H9 (cell line): ENCODE measurements around the gene ATAD1. TPM values are rescaled to one million over a fixed set of nuclear protein-coding genes. Genes with fewer than 3 reads are reported as not detected.
A peak's percentile ranks its signal among the peaks of the same experiment; 100 is the strongest.

Experiments
- DNase-seq: peaks from one replicate; pipeline ENCODE4 v3.0.0-alpha.2; 2017
- H2AFZ ChIP-seq: one replicate; pipeline ENCODE4 v1.6.1; 2013; ENCODE audit warnings: mild to moderate bottlenecking, low read length, control low read depth, moderate library complexity
- H2AK5ac ChIP-seq: 2 replicates; pipeline ENCODE4 v1.6.1; 2013; ENCODE audit warnings: low read length, control low read depth, mixed read lengths; ENCODE audit not compliant: insufficient read length
- H2BK120ac ChIP-seq: one replicate; pipeline ENCODE4 v1.6.1; 2013; ENCODE audit warnings: low read depth, mild to moderate bottlenecking, low read length, control low read depth, inconsistent platforms; ENCODE audit not compliant: poor library complexity, severe bottlenecking
- H2BK12ac ChIP-seq: 2 replicates; pipeline ENCODE4 v1.6.1; 2013; ENCODE audit warnings: low read length, control low read depth, mixed read lengths, low read depth; ENCODE audit not compliant: insufficient read length
- H2BK15ac ChIP-seq: 2 replicates; pipeline ENCODE4 v1.6.1; 2013; ENCODE audit warnings: low read depth, low read length, control low read depth
- H2BK20ac ChIP-seq: one replicate; pipeline ENCODE4 v1.6.1; 2013; ENCODE audit warnings: low read depth, mild to moderate bottlenecking, low read length, control low read depth, inconsistent platforms; ENCODE audit not compliant: poor library complexity, severe bottlenecking
- H2BK5ac ChIP-seq: 2 replicates; pipeline ENCODE4 v1.6.1; 2013; ENCODE audit warnings: low read length, control low read depth, mixed read lengths; ENCODE audit not compliant: insufficient read length
- H3K14ac ChIP-seq: 2 replicates; pipeline ENCODE4 v1.6.1; 2013; ENCODE audit warnings: low read length, control low read depth; ENCODE audit not compliant: insufficient read depth
- H3K18ac ChIP-seq: 2 replicates; pipeline ENCODE4 v1.6.1; 2013; ENCODE audit warnings: low read depth, mild to moderate bottlenecking, mixed read lengths, low read length, control low read depth; ENCODE audit not compliant: insufficient read length
- H3K23ac ChIP-seq: 2 replicates; pipeline ENCODE4 v1.6.1; 2013; ENCODE audit warnings: low read length, control low read depth, mixed read lengths, low read depth; ENCODE audit not compliant: insufficient read length
- H3K23me2 ChIP-seq: 2 replicates; pipeline ENCODE4 v1.6.1; 2013; ENCODE audit warnings: low read depth, mild to moderate bottlenecking, mixed read lengths, low read length, control low read depth; ENCODE audit not compliant: insufficient read length, poor library complexity, severe bottlenecking
- H3K27ac ChIP-seq: 2 replicates; pipeline ENCODE4 v1.5.1; 2013; ENCODE audit warnings: low read length, control low read depth, mixed read lengths, low read depth; ENCODE audit not compliant: insufficient read length
- H3K27me3 ChIP-seq: 2 replicates; pipeline ENCODE4 v1.6.1; 2013; ENCODE audit warnings: low read length, control low read depth, inconsistent platforms; ENCODE audit not compliant: insufficient read depth
- H3K4ac ChIP-seq: 2 replicates; pipeline ENCODE4 v1.6.1; 2013; ENCODE audit warnings: low read depth, mild to moderate bottlenecking, control low read depth, inconsistent platforms, low read length, moderate library complexity
- H3K4me1 ChIP-seq: 2 replicates; pipeline ENCODE4 v1.6.1; 2013; ENCODE audit warnings: low read length, control low read depth, inconsistent platforms; ENCODE audit not compliant: insufficient read depth
- H3K4me2 ChIP-seq: 2 replicates; pipeline ENCODE4 v1.6.1; 2013; ENCODE audit warnings: low read length, control low read depth, mixed read lengths; ENCODE audit not compliant: insufficient read length, insufficient read depth
- H3K56ac ChIP-seq: 2 replicates; pipeline ENCODE4 v1.6.1; 2013; ENCODE audit warnings: low read depth, mild to moderate bottlenecking, mixed read lengths, low read length, control low read depth; ENCODE audit not compliant: insufficient read length
- H3K79me1 ChIP-seq: 2 replicates; pipeline ENCODE4 v1.6.1; 2013; ENCODE audit warnings: low read depth, mild to moderate bottlenecking, moderate library complexity, low read length, control low read depth, inconsistent platforms; ENCODE audit not compliant: insufficient read depth, poor library complexity, severe bottlenecking
- H3K79me2 ChIP-seq: 2 replicates; pipeline ENCODE4 v1.6.1; 2013; ENCODE audit warnings: low read length, control low read depth, inconsistent platforms; ENCODE audit not compliant: insufficient read depth
- H3K9ac ChIP-seq: 2 replicates; pipeline ENCODE4 v1.6.1; 2013; ENCODE audit warnings: low read length, control low read depth, mixed read lengths; ENCODE audit not compliant: insufficient read length; ENCODE audit errors: extremely low read depth
- H3K9me3 ChIP-seq: one replicate; pipeline ENCODE4 v1.6.1; 2013; ENCODE audit warnings: low read depth, low read length, inconsistent platforms; ENCODE audit not compliant: control insufficient read depth
- H3T11ph ChIP-seq: one replicate; pipeline ENCODE4 v1.6.1; 2013; ENCODE audit warnings: mild to moderate bottlenecking, low read length, control low read depth, inconsistent platforms
- H4K20me1 ChIP-seq: one replicate; pipeline ENCODE4 v1.6.1; 2013; ENCODE audit not compliant: control insufficient read depth, insufficient read length, insufficient read depth
- H4K5ac ChIP-seq: 2 replicates; pipeline ENCODE4 v1.6.1; 2013; ENCODE audit warnings: low read depth, mild to moderate bottlenecking, mixed read lengths, low read length, control low read depth; ENCODE audit not compliant: insufficient read length
- H4K8ac ChIP-seq: replicated peaks from 2 replicates; pipeline ENCODE4 v1.6.1; 2013; ENCODE audit warnings: low read length, control low read depth, mixed read lengths, low read depth; ENCODE audit not compliant: insufficient read length
- H4K91ac ChIP-seq: 2 replicates; pipeline ENCODE4 v1.6.1; 2013; ENCODE audit warnings: low read depth, mild to moderate bottlenecking, moderate library complexity, mixed read lengths, low read length, control low read depth; ENCODE audit not compliant: insufficient read length
- H3K27ac Mint-ChIP-seq, 3 experiments: 2 replicates in 2 of 3; 3 replicates in 1 of 3; pipeline ENCODE4 v1.8.0; 2020 to 2021; ENCODE audit warnings: mixed read lengths in 3 of 3, mild to moderate bottlenecking in 1 of 3, moderate library complexity in 1 of 3
- H3K27me3 Mint-ChIP-seq: 2 replicates; pipeline ENCODE4 v1.8.0; 2021; ENCODE audit warnings: low read depth, mild to moderate bottlenecking, moderate library complexity, mixed read lengths
- H3K36me3 Mint-ChIP-seq, 3 experiments: 2 replicates in 2 of 3; 3 replicates in 1 of 3; pipeline ENCODE4 v1.8.0; 2020 to 2021; ENCODE audit warnings: low read depth in 3 of 3, mixed read lengths in 3 of 3; ENCODE audit not compliant: insufficient read depth in 1 of 3
- H3K4me1 Mint-ChIP-seq, 2 experiments: 2 replicates each; pipeline ENCODE4 v1.8.0; 2020; ENCODE audit warnings: mixed read lengths in 2 of 2
- H3K4me3 Mint-ChIP-seq, 2 experiments: 2 replicates in 1 of 2; 3 replicates in 1 of 2; pipeline ENCODE4 v1.8.0; 2020 to 2021; ENCODE audit warnings: mild to moderate bottlenecking in 2 of 2, mixed read lengths in 2 of 2, moderate library complexity in 1 of 2
- H3K9me3 Mint-ChIP-seq, 2 experiments: 2 replicates in 1 of 2; 3 replicates in 1 of 2; pipeline ENCODE4 v1.8.0; 2020; ENCODE audit warnings: mild to moderate bottlenecking in 2 of 2, mixed read lengths in 2 of 2, moderate library complexity in 1 of 2
- WGBS: extraction: QIAGEN DNeasy Blood & Tissue Kit; methylation state at CpG from one replicate; pipeline ENCODE4 v1.1.7; 2013; ENCODE audit warnings: missing lambda C conversion rate, low lambda C conversion rate, mixed read lengths; ENCODE audit not compliant: insufficient read length; ENCODE audit errors: extremely low coverage; 5-methylcytosine and 5-hydroxymethylcytosine counted together
- total RNA-seq: library from RNA; stranded (reverse); gene quantifications from 2 replicates; pipeline ENCODE4 v1.2.1, GENCODE V29; 2021
- TF ChIP-seq, protein P1 (sequence below): fragments of 200-600 bp; sonication (generic); conservative IDR thresholded peaks from 3 replicates; pipeline ENCODE4 v1.8.0; 2021; ENCODE audit warnings: antibody characterized with exemption, mild to moderate bottlenecking

Gene ATAD1
- total RNA-seq, 1 experiment from 2014 or later, result 38.7 TPM

DNA sequence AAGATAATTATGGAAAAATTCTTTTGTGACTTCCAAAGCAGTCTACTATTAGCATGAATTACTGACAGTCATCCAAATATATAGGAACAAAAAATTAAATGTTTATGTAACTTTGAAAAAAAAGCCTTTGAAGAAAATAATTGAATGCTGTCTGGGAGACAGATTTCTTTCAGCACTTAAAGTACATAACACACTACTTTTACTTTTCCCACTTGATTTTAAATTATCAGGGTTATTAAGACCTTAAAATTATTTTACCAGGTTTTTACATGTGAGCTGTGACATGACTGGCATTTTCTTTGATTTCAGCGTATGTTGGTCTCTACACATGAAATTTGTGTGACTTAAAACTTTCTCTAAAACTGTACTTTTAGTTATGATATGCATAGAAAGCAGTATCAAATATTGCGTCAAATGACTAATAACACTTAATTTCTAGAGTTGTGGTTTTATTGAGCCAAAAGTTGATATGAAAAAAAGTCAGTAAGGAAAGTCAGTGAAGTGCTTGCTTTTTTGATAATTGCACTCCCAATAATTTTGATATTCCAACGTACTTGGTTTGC, 48.5 kb upstream of the ATAD1 start:
- Mint-ChIP-seq H3K9me3 (no peaks in the 10 kb centered on the region; a peak in 1 of 5 replicates), H3K27me3 (no peaks in the 10 kb centered on the region), H3K36me3 (peaks cover 4 to 6% (median 5%) of the 10 kb centered on the region in 3 experiments; a peak in 6 of 7 replicates), H3K4me1 (peaks cover 31 to 36% of the 10 kb centered on the region in 2 experiments), H3K4me3 (peak overlapping the region; percentile 97 to 98), H3K27ac (no peak overlapping the region)
- H3K4me2 ChIP-seq, result peak overlapping the region; percentile 59
- no peak overlapping the region for H3K18ac ChIP-seq
- no peak for DNase-seq
- no peak overlapping the region for H2BK5ac ChIP-seq
- no peak overlapping the region for H2BK120ac ChIP-seq
- H3K27ac ChIP-seq, result no peak overlapping the region
- no peak overlapping the region for H4K8ac ChIP-seq
- H3K9ac ChIP-seq, result peak overlapping the region; percentile 39
- H2BK15ac ChIP-seq, result no peak overlapping the region
- H2BK20ac ChIP-seq, result no peak overlapping the region
- H2BK12ac ChIP-seq, result no peak overlapping the region
- peaks cover 1% of the 10 kb centered on the region for H3K79me1 ChIP-seq
- no peak overlapping the region for H2AK5ac ChIP-seq
- H3K56ac ChIP-seq, result no peak overlapping the region
- H3K79me2 ChIP-seq, result peaks cover 28% of the 10 kb centered on the region; the same call in 1 of the 2 replicates
- H3K14ac ChIP-seq, result no peak overlapping the region
- no peaks in the 10 kb centered on the region for H3K9me3 ChIP-seq
- no peak overlapping the region for H4K5ac ChIP-seq
- H4K20me1 ChIP-seq, result no peaks in the 10 kb centered on the region
- peaks cover 15% of the 10 kb centered on the region for H3K23me2 ChIP-seq
- H3K4me1 ChIP-seq, result no peaks in the 10 kb centered on the region
- no peak overlapping the region for H3K23ac ChIP-seq
- no CpG with 5 or more reads among the region's 3 CpGs for WGBS
- TF ChIP-seq, protein P1, sequence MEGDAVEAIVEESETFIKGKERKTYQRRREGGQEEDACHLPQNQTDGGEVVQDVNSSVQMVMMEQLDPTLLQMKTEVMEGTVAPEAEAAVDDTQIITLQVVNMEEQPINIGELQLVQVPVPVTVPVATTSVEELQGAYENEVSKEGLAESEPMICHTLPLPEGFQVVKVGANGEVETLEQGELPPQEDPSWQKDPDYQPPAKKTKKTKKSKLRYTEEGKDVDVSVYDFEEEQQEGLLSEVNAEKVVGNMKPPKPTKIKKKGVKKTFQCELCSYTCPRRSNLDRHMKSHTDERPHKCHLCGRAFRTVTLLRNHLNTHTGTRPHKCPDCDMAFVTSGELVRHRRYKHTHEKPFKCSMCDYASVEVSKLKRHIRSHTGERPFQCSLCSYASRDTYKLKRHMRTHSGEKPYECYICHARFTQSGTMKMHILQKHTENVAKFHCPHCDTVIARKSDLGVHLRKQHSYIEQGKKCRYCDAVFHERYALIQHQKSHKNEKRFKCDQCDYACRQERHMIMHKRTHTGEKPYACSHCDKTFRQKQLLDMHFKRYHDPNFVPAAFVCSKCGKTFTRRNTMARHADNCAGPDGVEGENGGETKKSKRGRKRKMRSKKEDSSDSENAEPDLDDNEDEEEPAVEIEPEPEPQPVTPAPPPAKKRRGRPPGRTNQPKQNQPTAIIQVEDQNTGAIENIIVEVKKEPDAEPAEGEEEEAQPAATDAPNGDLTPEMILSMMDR, result no peak
- H2AFZ ChIP-seq, result no peak overlapping the region
- H4K91ac ChIP-seq, result no peak overlapping the region
- H3K27me3 ChIP-seq, result no peaks in the 10 kb centered on the region
- H3K4ac ChIP-seq, result no peak overlapping the region
- H3T11ph ChIP-seq, result no peak overlapping the region
